CD4-positive, alpha-beta T cell treated with Interleukin-4 for 1 hour (primary cell): ENCODE measurements around the gene MRC2.

Source experiments
- DNase-seq, 2 donors: peaks; one replicate each; pipeline ENCODE4 v3.0.0-alpha.2; 2020 to 2022

Gene MRC2

DNA sequence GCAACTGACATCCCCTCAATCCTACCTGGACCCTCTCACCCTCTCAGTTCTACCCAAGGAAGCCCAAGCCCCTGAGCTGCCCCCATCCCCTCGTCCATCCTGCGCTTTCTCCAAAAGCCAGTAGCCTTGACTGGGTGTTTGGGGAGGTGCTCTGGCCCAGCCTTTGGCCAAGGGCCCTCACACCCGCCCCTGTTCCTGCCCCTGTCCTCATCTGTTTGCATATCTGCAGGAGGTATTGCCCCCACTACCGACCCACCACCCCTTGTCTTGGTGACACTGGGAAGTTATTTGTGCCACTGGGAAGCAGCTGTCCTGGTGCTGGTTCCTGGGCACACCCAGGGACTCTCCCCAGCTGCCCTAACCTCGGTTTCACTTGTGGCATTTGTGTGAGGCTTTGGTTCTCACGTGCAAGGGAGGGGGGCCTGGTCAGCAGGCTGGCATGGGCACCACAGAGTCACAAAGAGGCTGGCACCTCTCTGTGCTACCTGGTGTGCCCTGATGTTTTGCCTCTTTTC, 75.3 kb downstream of the MRC2 start:
- DNase-seq = no peak

DNA sequence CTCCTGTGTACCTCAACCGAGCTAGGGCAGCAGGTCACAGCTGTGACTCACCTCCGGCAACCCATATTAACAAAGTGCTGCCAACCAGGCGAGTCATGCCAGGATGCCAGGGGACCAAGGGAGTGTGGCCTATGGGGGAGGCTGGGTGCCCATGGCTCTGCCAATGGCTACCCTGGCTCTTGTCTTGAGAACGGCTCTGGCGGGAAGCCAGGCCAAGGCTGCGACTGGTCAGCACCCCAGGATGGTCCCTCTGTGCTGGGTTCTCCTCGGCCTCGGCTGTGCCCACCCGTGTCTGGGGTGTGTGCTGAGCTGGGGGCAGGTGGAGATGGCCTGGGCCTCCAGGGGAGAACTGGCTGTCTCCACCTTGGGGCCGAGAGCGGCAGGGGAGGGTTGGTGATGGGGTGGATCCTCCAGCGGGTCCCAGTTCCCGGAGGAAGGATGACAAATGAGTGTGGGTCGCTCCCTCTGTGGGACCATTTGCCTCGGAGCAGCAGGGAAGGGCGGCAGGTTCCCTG, 75.8 kb downstream of the MRC2 start:
- DNase-seq = no peak

DNA sequence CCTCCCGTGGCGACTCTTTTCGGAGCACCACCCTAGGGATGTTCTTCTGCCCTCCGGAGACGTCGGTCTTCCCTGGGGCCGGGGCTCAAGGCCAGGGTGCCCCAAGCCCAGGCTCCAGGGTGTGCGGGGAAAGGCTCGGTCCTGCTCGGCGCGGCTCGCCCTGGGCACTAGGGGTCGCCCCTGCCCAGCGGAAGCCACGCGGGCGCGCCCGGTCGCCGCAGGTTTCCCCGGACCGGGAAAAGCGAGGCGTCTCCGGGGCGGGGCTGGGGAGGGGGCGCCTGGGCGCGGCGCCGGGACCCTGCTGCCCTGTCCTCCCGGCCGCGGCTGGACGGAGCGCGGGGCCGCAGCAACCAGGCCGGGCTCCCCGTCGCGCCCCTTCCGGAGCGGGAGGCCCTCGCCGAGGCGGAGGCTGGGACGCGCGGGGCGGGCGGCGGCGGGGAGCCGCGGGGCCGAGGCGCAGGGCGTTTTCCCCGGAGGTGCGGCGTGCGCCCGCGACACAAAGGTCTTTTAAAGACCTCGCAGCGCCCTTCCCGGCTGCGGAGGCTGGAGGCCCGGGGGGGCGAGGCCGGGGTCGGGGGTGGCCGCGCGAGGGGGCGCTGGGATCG, 76.4 kb downstream of the MRC2 start:
- peak; percentile 68 to 74 for DNase-seq

DNA sequence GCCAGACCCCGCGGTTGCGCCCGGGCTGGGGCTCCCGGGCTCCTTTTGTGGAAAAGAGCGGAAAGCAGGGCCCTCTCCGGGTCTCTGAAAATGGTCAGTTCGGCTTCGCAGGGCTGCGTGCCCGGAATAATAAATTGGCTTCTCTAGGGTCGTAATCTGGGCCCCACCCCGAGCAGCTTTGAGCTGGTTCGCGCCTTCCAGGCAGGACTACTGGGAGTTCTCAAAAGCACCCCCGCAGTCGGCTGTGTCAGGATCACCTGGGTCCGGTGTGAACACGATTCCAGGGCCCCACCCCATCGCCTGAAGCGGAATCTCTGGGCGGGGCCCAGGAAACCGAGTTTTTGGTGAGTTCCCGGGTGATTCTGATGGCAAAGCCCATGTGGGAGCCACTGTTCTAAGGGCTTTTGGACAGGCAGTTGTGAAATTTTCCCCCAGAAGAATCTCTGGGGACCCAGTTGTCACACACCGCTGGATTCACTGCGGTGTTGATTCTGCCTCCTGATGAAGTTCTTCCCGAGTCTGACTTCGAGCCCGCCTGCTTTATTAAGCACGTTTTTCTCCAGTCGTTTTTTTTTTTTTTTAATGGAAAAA, 77.0 kb downstream of the MRC2 start:
- DNase-seq = peak in 1 of 2 donors; percentile 2

DNA sequence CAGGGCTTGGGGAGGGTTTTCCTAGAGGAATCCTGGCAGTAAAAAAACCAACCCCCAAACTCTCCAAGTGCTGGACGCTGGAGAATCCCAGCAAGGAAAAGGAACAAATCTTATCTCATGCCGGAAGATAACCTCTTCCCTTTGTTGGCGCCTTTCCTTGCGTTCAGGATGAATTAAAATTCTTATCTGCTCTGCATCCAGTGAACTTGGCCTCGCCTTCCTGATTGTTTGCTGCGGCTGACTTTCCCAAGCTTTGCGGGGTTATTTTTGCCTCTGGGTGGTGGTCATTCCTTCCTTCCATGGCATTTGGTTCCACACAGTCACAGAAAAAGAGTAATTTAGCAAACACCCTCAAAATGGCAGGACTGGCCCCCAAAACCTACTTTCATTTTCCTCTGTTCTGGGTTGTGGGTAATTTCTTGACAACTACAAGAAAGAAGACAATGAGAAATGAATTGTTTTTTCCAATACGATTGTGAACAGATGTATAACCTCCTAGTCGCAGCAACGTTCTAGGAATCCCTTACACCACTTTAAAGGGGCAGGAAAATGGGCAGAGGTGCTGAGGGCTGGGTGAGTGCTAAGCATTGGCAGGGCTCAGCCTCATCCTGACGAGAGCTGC, 77.8 kb downstream of the MRC2 start:
- DNase-seq = no peak

DNA sequence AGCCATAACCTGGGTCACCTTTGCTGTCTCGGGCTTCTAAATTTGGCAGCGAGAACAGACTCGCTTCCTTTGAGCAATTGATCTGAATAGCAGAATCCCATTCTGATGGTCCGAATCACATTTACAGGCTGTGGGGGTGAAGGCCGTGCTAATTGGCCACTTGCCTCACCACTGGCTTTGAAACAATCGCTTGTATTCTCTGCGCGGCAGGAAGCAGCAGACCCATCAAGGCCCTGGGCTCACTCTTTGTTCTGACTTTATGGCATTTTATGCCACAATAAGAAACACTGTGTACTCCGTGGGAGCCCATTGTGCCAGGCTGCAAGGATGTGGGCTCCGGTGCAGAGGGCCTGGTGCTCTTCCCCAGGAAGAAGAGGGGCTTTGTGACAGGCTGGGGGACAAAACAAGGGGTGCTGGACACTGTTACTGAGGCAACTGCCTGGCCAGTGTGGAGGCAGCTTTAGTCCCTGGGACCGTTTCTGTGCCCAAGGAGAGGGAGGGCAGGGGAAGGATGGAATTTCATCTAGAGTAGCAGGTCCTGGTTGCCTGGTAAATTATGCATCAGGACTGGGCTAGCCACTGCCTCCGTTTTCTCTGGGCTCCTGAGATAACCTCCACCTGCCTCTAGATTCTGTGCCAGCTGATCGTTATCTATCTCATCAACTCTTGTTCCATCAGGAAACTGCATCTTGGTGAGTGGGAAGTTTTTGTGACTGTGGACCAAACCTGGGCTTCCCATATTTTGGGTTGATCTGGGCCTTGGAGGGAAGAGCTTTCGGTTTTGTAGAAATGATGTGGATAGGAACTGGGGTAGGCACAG, 78.5 kb downstream of the MRC2 start:
- DNase-seq = no peak

DNA sequence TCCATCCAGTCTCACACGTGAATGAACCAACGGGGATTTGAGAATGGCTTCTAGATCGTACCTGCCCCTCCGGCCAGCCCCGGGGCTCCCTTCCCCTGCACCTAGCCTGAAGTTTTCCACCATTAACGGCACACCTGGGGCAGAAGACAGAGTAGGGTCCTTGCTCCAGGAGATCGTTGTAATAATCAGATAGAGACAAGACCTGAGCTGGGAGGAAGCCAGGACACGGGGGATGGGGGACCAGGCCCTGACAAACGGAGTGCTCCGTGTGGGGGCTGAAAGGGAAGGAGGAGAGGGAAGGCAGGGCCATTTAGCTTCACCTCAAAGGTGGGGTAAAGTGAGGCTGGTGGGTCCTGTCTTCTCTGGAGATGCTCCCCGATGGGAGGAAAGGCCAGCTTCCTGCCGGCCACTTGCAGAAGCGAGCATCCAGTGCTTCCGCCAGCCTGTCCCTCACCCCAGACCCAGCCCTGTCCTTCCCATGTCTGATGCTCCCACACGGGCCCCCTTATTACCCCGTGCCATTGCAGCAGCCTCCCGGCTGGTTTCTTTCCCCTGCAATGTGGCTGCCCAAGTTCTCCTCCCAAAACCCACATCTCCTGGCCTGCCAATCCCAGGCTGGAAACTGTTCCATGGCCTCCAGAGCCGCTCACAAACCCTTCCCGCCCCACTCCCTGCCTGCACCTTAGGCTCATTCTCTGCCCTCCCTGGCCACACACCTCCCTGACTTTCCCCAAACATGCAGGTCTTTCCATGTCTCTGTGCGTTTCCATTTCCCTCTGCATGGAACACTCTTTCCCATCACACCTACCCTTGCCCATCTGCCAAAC, 79.3 kb downstream of the MRC2 start:
- no peak for DNase-seq

DNA sequence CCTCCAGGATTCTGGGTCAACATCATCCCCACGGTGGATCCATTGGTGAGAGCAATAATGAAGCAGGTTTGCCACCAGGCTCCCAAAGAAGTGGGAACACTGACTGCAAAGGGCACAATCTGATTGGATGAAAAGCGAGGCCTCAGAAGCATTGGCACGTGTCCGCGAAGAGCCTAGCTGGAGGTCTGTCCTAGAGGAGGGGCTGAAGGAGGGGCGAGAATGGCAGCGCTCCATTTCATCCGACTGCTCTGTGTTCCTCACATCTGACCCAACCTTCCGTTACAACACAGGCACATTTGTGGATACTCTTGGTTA, 79.9 kb downstream of the MRC2 start:
- DNase-seq = no peak

DNA sequence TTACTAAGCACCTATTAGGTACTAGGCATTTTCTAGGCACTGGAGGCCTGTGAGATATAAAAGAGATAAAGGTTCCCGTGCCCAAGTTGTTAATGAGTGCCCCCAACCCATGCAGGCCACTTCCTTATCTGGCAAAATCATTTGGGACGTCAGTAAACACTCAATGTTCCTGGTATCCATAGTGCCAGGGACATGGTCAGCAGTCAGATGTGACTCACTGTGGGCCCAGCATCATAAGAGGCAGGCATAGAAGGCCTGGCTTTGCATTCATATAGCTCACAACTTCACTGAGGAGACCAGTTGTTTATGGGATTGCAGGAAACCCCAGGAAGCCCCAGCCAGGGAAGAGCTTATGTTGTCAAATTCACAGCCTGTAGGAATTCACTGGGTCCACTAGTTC, 81.1 kb downstream of the MRC2 start:
- no peak for DNase-seq

DNA sequence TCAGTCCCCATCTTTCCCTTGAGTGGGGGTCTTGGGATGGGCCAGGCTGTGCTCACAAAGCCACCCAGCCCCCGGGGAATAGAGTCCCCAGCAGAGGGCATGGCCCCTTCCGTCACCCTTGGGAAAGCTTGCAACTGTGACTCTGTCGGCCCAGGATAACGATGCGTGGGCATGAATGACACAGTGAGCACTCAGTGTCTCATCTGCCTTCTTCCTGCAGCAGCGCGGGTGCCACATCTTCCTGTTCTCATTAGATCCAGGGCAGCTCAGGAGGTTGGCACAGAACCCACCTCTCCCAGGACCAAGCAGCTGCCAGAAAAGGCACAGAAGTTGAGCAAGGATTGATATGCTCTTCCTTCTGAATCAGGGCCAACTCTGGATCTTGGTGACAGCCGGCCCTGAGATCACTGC, 84.7 kb downstream of the MRC2 start:
- DNase-seq = no peak

DNA sequence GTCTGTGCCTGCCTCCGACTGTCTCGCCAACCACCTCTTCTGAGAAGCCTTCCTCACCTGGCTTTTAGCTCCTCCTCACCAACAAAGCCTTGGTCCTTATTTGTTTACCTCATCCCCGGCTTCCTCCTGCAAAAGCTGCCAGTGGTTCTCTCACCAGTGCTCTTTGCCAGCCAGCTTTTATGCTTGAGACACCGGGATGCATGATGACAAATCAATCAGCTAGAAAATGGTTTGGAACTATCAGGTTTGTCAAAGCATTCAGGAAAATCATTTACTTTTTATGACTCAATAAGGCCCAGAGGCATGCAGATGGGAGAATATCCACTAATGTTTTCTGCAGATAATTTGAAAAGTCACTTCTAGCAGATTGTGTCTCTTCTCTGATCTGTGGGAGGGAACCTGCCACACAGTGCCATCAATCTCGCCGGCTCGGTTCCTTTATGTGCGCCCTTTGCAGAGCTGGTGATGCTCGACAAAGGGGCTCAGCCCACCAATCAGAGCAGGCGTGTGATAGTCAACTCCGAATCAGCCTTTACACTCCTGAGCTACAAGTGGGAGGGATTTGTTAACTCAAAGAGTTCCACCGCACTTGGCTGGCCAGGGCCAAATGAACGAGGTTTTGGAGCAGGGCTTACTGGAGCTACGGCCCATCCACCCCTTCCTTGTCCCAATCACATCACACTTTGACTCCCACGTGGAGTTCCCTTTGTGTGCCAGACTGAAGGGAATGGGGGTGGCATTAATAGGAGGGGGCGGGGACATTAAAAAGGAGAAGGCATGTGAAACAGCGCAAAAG, 85.8 kb downstream of the MRC2 start:
- no peak for DNase-seq

DNA sequence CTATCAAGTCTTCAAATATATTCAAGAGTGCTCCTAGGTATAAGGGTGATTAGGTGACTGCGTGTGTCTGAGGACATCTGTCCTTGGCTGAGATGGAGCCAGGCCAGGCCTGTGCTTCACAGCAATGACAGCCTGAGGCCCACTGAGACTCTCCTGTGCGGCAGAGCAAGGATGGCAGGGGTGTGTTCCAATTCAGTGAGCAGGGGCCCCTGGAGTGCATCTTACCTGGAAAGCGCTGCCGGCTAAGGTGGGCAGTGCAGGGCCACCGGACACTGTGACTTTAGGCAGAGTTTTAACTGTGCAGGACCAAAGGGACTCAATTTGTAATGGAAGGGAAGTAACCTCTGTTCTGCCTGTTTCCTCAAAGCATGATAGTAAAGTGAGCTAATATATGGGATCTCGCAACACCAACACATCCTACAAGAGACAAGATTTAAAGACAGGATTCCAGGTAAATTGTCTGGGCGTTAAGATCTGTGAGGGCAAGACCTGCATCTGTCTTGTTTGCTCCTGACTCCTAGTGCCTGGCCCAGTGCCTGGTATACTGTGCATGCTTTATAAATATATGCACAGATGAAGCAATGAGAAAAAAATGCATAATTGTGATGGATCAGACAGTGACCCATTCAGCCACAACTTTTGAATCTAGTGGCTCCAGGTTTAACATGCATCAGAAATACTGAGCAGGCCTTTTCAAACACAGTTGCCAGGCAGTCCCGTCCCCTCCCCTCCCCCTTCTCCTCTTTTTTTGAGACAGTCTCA, 86.7 kb downstream of the MRC2 start:
- DNase-seq = no peak

DNA sequence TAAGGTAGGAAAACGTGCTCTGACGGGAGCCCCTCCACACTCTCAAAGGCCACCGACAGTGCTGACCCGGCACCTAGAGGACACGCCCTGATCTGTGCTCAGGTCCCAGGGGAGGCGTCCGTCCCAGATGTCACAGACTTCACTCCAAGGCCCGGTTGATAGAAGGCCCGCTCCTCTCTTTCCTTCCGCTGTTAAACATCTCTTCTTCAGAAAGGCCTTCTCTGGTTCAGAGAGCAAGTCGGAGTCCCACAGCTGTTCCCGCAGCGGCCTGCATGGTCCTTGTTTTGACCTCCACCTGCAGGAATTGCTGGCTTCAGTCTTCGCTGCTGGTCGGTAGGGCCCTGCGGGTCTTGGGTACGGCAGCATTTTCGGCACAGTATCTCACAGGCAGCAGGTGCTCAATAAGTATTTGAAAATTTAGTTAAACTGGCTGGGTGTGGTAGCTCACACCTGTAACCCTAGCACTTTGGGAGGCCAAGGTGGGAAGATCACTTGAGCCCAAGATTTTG, 88.5 kb downstream of the MRC2 start:
- DNase-seq = no peak

DNA sequence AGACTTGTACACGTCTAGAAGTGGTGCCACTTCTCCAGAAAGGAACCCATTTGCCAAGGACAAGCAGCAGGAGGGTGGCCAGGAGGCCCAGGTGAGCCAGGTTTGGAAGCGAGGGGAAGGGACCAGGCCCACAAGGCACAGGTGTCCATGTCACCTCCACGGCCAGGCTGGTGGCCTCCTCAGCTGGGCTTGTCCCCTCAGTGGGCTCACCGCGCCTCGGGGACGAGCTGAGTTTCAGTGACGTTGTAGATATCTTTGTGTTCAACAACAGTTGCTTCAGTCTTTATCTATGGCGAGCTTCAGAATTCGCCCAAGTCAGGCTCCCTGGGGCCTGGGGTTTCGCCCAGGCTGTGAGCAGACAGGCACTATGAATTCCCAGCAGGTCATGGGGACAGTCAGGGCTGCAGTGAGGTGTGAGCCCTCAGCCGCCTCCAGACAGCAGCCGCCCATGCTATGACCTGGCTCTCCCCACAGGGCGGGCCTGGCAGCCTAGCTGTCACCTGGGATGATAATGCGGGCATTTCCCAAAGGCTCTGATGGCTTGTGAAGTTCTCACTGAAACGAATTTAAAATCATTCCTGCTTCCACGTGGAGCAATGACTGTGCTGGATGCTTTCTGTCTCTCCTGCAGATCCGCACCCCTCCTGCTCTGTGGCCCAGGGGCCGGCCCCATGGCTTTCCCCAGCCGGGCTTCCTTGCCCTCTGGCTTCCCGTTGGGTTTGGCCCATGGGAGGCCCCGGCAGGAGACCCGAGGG, 89.5 kb downstream of the MRC2 start:
- no peak for DNase-seq

DNA sequence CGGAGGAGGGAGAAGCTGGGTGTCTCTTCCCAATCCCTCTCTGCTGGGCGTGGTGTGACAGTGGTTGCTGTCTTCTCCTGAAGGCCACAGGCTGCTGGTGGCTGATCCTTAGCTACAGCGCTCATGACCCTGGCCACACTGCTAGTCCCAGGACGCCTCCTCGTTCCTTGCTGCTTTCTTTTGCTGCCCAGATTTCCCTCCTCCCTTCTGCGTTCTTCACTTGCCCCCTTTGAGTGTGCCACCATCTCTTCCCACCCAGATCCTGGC, 90.1 kb downstream of the MRC2 start:
- DNase-seq = no peak

DNA sequence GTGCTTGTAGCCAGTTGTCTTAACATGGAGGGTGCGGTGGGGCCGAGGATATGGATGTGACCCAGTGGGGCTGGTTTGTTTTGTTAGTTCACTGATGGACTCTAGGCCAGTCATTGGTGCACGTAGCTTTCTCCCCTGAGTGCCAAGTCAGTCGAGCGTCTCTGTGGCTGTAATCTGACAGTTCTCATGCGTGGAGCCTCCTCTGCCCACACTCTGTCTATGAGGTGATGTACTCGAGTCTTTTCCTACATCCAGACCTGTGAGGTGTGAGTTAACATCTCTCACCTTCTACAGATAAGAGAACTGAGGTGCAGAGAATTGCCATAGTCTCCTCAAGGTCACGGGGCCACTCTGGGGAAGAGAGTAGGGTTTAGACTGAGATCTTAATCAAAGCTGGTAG, 90.4 kb downstream of the MRC2 start:
- DNase-seq = no peak

DNA sequence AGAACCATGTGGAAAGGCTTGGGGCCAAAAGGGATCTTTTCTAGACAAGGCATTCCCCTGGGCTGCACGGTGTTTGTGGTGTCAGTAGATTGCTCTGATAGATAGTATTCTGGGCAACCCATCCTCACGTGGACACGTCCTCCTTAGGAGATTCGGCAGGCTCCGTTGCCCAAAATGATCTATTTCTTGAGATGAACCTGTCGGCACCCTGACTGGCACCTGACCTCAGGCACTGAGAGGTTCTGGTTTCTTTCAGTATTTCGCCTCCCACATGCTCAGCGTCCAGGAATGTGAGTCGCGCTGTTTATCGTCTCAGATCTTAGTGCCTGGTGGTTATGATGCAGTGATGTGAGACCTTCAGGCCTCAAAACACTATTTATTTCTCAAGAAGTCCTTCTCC, 91.0 kb downstream of the MRC2 start:
- no peak for DNase-seq

DNA sequence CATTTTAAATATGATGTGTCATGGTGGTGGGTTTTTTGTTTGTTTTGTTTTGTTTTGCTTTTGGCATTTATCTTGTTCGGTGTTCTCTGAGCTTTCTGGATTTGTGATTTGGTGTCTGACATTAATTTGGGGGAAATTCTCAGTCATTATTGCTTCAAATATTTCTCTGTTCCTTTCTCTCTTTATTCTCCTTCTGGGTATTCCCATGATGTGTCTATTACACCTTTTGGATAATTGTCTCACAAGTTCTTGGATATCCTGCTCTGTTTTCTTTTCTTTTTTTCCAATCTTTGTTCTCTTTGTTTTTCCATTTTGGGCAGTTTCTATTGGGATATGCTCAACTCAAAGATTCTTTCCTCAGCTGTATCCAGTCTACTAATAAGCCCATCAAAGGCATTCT, 92.1 kb downstream of the MRC2 start:
- no peak for DNase-seq

DNA sequence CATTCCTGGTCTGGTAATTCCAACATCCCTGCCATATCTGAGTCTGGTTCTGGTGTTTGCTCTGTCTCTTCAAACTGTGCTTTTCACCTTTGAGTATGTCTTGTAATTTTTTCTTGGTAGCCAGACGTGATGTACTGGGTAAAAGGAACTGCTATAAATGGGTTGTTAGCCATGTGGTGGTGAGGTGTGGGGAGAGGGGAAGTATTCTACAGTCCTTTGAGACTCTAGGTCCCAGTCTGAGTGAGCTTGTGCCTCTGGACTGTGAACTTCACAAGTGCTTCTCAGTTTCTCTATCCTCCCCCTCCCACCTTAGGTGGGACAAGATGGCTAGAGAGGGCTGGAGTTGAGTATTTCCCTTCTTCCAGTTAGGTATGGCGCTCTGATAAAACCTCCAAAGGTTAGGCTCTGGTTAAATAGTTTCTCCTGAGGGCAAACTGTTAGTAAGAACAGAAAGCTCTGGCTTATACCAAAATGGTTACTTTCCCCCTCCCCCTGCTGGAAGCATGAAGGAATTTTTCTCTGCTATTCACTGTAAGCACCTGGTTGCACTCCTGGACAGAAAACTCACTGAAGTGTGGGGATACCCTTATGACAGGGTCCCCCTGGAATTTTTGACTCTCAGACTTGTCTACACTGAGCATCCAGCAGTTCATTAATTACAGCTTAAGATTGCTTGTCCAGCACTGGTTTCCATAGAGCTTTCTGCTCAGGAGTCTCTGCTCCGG, 92.8 kb downstream of the MRC2 start:
- DNase-seq = peak in 1 of 2 donors; percentile 26

DNA sequence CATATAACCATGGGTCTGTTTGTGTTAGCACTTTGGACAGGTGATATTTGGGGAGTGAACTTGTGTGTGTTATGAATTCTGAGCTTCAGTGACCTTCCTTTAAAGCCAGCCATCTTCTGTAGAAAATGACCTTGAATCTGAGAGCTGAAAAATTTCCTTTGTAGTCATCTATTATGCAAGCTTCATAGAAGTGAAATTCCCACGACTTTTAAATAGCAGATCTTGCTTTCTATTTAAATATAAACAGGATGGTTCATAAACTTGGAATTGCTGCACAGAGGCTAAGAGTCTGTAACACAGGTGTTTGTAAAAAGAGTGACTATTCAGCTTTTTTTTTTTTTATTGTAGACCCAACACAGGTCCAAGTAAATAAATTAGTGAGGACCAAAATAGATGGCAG, 95.2 kb downstream of the MRC2 start:
- DNase-seq = no peak
